Activated T-cell treated with anti-CD3 and anti-CD28 coated beads, Interleukin-2, amount 50 U/mL, for 72 hours (primary cell): ENCODE data around the gene TSPAN18. TPM values are rescaled to one million over a fixed set of nuclear protein-coding genes. Genes with fewer than 3 reads are reported as not detected.

Source experiments
- ATAC-seq, 2 donors: fragments of 150-1000 bp; cut with Tn5 transposase; replicated peaks in 1 of 2; 2 replicates each; pipeline ENCODE4 v1.10.0; 2021; ENCODE audit warnings: moderate library complexity in 2 of 2, mild to moderate bottlenecking in 1 of 2
- DNase-seq, 2 donors: peaks; one replicate each; pipeline ENCODE4 v3.0.0; 2021 to 2022; ENCODE audit warnings: mixed read lengths in 1 of 2
- H3K27ac Mint-ChIP-seq: one replicate; pipeline ENCODE4 v1.8.0; 2022; ENCODE audit warnings: mild to moderate bottlenecking, moderate library complexity, mixed read lengths
- H3K27me3 Mint-ChIP-seq: one replicate; pipeline ENCODE4 v1.8.0; 2022; ENCODE audit warnings: low read depth, mixed read lengths
- H3K36me3 Mint-ChIP-seq, 2 donors: one replicate each; pipeline ENCODE4 v1.8.0; 2022; ENCODE audit warnings: mixed read lengths in 2 of 2, mild to moderate bottlenecking in 1 of 2; ENCODE audit not compliant: insufficient read depth in 2 of 2
- H3K4me1 Mint-ChIP-seq: one replicate; pipeline ENCODE4 v1.8.0; 2022; ENCODE audit warnings: low read depth, mixed read lengths
- H3K4me3 Mint-ChIP-seq, 2 donors: one replicate each; pipeline ENCODE4 v1.8.0; 2022; ENCODE audit warnings: mild to moderate bottlenecking in 2 of 2, mixed read lengths in 2 of 2, moderate library complexity in 2 of 2
- H3K9me3 Mint-ChIP-seq, 2 donors: one replicate each; pipeline ENCODE4 v1.8.0; 2022; ENCODE audit warnings: mixed read lengths in 2 of 2
- total RNA-seq, 2 donors: library from RNA; stranded (reverse); gene quantifications; one replicate each; pipeline ENCODE4 v1.2.3, GENCODE V29; 2022

TSPAN18 gene
- total RNA-seq, 2 donors from 2014 or later: 1.3 to 1.8 TPM

DNA sequence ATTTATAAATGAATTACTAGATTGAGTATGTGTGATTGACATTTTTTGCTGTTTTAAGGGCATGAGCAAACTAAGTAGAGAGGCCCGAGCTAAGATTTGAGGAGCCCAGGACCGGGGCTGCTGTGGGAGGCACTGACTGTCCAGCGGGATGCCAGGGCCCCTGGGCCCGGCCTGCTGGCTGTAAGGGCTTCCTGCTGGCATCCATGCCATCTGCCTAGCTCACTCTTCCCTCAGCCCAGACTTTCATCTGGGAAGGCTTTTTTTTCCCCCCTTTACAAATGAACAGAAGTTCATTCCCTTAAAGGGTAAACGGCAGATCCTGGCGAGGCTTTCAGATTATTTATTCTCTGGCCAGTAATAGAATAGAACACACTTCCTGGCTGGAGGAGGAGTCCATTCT, 239.9 kb downstream of the TSPAN18 start:
- Mint-ChIP-seq H3K9me3 (no peaks in the 10 kb centered on the region), H3K27ac (no peak overlapping the region), H3K27me3 (no peaks in the 10 kb centered on the region), H3K4me1 (no peaks in the 10 kb centered on the region), H3K36me3 (no peaks in the 10 kb centered on the region), H3K4me3 (no peak overlapping the region)
- DNase-seq: no peak
- ATAC-seq: no peak

DNA sequence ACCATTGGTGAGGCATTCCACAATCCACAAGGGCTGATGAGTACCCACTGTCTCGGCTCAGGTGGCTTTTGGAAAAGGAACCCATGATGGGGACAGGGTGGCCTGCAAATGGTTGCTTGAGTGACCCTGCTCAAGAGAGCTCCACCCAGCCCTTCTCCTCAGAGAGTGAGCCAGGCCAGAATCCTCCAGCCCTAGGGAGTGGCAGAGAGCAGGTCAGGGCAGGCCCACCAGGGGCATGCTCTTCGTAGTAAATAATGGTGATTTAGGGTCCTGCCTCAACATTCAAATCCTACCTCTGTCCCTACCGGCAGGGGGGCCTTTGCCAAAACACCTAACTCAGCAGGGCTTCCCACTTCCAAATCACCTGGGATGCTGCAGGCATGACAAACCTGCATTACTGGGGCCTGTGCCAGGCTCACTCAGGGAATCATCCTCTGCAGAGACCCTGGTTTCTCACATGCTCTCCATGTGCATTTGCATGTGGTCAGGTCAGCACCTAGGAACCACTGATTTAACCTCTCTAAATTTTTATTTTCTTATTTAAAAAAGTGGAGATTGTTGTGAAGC, 241.3 kb downstream of the TSPAN18 start:
- Mint-ChIP-seq H3K27me3 (no peaks in the 10 kb centered on the region), H3K36me3 (no peaks in the 10 kb centered on the region), H3K4me1 (no peaks in the 10 kb centered on the region), H3K4me3 (no peak overlapping the region), H3K27ac (no peak overlapping the region), H3K9me3 (no peaks in the 10 kb centered on the region)
- DNase-seq (no peak), ATAC-seq (no peak)

DNA sequence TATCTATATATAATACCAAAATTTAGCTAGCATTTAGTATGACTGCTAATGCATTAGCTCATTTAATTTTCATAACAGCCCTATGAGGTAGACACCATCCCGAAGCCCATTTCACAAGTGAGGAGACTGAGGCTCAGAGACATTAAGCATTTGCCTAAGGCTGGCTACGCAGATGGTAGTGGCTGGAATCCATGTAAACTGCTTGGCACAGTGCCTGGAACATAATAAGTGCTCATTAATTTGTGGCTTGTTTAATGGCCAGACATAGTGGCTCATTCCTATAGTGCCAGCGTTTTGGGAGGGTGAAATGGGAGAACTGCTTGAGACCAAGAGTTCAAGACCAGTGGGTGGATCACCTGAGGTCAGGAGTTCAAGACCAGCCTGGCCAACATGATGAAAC, 241.7 kb downstream of the TSPAN18 start:
- H3K36me3 Mint-ChIP-seq: no peaks in the 10 kb centered on the region
- ATAC-seq: no peak
- no peak overlapping the region for H3K27ac Mint-ChIP-seq
- DNase-seq: no peak
- H3K27me3 Mint-ChIP-seq: no peaks in the 10 kb centered on the region
- no peak overlapping the region for H3K4me3 Mint-ChIP-seq
- H3K4me1 Mint-ChIP-seq: no peaks in the 10 kb centered on the region
- H3K9me3 Mint-ChIP-seq: no peaks in the 10 kb centered on the region

DNA sequence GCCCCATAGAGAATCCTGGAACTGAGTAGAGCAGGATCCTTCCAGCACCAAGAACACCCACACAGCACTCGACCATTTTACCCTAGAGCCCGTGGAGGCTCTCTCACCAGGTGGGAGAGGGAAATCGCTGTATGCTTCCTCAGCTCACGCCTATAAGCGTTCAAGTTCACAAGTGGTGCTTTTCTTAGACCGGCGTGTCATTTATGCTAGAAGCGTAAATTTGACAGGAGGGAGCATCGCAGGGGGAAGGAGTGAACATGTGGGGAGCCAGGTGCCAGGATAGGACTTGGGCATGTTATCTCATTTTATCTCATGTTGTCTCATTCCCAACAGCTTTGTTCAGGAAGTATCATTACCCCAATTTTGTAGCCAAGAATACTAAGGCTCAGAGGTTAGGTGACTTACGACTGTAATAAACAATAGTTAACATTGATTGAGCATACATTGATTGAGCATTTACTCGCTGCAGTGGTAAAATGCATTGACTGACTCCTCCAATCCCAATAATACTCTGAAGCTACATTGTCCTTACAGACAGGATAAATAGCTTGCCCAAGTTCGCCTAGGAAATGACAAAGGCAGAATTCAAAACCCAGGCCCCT, 243.0 kb downstream of the TSPAN18 start:
- Mint-ChIP-seq H3K36me3 (no peaks in the 10 kb centered on the region), H3K27me3 (no peaks in the 10 kb centered on the region), H3K4me1 (no peaks in the 10 kb centered on the region), H3K4me3 (no peak overlapping the region), H3K9me3 (no peaks in the 10 kb centered on the region), H3K27ac (no peak overlapping the region)
- DNase-seq: no peak
- ATAC-seq: no peak

DNA sequence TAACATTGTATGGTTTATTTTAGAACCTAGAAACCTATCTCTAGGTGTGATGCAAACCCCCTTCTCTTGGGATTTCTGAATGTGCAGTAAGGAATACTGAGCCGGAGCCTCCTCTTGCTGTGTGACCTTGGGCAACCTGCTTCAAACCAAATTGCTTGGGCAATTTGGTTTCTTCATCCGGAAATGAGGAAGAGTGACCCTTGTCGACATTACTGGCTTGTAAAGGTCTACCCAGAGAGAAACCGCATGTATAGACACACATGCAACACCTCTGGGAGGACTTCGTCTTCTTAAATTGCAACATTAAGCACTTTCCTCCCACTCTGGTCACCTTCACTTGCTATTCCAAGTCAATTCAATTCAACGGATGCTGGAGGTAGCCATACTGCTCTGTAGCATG, 243.5 kb downstream of the TSPAN18 start:
- no peaks in the 10 kb centered on the region for H3K36me3 Mint-ChIP-seq
- no peaks in the 10 kb centered on the region for H3K4me1 Mint-ChIP-seq
- no peak for ATAC-seq

DNA sequence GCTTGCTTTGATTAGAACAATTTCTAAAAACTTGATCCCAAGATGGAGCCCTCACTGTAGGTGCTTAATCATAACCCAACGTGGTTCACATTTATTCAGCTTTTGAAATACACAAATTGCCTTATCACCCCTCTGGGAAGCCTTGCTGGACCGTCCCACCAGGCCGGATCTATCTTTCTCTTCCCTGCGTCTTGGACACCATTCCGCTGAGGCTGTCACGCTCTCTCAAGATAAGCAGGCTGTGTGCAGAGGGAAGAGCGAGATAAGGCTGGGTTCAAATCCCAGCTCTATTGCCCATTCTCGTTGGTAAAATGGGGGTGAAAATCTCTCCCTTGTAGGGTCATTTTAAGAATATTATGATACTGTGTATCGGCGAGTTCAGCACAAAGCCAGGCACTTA, 244.4 kb downstream of the TSPAN18 start:
- H3K27ac Mint-ChIP-seq: no peak overlapping the region
- H3K9me3 Mint-ChIP-seq: no peaks in the 10 kb centered on the region
- no peak overlapping the region for H3K4me3 Mint-ChIP-seq

More for the DNA sequence above, 243.5 kb downstream of the TSPAN18 start:
- no peak overlapping the region for H3K4me3 Mint-ChIP-seq
- no peaks in the 10 kb centered on the region for H3K9me3 Mint-ChIP-seq
- DNase-seq: no peak
- H3K27ac Mint-ChIP-seq: no peak overlapping the region
- no peaks in the 10 kb centered on the region for H3K27me3 Mint-ChIP-seq

DNA sequence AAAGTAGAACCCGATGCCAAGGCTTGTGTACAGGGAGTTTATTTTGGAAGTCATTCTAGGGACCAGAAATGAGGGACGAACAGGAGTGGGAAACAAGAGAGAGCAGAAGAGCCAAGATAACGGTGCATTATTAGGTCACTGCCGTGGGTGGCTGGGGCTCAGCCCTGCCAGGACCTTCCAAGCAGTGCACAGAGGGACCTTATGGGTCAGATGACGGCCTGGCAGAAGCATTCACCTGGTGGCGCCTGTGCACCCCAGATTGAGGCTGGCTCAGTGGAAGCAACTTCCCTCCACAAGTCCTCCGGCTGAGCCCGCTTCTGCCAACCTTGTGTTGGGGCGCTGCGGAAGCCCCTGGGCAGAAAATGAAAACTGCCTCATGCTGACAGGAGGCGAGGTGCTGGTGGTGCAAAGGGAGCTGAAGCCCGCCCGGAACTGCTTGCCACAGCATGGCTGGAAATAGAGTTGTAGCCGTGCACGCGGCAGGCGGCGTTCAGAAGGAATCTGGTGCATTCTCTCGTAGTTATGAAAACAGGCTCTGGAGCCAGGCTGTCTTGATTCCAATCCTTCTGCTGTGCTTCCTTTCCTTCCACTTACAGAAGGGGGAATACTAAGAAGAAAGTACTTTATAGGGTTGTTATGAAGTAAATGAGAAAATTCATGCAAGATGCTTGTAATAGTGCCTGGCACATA, 246.1 kb downstream of the TSPAN18 start:
- Mint-ChIP-seq H3K9me3 (no peaks in the 10 kb centered on the region), H3K36me3 (no peaks in the 10 kb centered on the region), H3K27me3 (no peaks in the 10 kb centered on the region), H3K4me3 (no peak overlapping the region), H3K4me1 (no peaks in the 10 kb centered on the region), H3K27ac (no peak overlapping the region)
- ATAC-seq (no peak), DNase-seq (no peak)

More for the DNA sequence above, 244.4 kb downstream of the TSPAN18 start:
- Mint-ChIP-seq H3K27me3 (no peaks in the 10 kb centered on the region), H3K4me1 (no peaks in the 10 kb centered on the region), H3K36me3 (no peaks in the 10 kb centered on the region)
- ATAC-seq (no peak), DNase-seq (no peak)

DNA sequence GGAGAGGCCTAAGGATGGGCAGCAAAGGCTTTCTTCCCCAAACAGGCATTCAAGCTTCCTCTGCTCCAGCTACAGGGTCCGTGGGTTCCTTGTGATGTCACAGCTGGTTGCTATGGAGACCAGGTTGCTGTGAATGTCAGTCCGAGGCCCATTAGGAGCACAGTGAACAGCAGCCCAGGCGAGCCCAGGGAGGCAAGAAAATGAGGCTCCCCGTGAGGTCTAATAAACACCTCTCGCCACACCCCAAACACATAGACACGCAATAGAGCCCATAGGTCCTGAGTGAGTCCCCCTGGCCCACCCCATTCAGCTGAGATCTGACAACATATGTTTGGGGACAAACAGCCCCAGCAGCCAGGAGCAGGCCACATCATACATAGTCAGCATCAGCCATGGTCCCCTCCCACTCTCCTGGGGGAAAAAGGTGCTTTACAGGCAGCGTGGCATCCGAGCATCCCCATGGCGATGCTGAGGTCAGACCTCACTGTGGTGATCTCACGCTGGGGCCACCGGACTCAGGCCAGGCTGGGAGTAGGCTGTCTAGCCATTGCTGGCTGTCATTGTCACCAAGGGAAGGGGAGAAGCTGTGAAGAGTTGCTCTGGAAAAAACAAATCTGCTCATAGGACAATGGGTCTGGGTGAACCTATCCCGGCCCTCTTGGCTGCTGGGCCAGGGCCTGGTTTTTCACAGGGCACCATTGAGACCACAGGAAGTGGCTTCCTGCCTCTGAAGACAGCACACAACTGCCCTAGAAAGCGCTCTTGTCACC, 247.1 kb downstream of the TSPAN18 start:
- Mint-ChIP-seq H3K4me1 (no peaks in the 10 kb centered on the region), H3K4me3 (no peak overlapping the region), H3K36me3 (no peaks in the 10 kb centered on the region), H3K27me3 (no peaks in the 10 kb centered on the region), H3K27ac (no peak overlapping the region), H3K9me3 (no peaks in the 10 kb centered on the region)
- ATAC-seq (peak; percentile 28 to 32), DNase-seq (no peak)

DNA sequence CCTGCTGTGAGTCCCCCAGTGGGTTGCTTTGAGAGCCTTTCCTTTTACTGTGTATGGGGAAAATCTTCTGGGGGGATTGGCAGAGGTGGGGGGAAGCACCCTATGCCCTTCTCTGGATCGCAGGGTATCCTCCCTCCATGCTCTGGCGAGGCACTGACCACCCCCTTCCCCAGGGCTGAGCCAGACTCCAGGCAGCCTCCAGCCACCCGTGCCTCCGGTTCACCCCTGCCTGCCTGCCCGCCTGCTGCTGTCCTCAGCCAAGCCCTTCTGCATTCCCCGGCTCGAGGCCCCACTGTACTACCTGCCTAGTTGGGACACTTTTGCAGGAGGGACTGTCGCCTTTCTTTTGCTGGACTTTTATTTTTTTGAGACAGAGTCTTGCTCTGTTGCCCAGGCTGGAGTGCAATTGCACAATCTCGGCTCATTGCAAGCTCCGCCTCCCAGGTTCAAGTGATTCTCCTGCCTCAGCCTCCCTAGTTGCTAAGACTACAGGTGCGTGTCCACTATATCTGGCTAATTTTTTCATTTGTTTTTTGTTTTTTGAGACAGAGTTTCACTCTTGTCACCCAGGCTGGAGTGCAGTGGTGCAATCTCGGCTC, 247.7 kb downstream of the TSPAN18 start:
- Mint-ChIP-seq H3K4me1 (no peaks in the 10 kb centered on the region), H3K27me3 (no peaks in the 10 kb centered on the region), H3K36me3 (no peaks in the 10 kb centered on the region), H3K9me3 (no peaks in the 10 kb centered on the region), H3K4me3 (no peak overlapping the region), H3K27ac (no peak overlapping the region)
- no peak for DNase-seq
- ATAC-seq: no peak

DNA sequence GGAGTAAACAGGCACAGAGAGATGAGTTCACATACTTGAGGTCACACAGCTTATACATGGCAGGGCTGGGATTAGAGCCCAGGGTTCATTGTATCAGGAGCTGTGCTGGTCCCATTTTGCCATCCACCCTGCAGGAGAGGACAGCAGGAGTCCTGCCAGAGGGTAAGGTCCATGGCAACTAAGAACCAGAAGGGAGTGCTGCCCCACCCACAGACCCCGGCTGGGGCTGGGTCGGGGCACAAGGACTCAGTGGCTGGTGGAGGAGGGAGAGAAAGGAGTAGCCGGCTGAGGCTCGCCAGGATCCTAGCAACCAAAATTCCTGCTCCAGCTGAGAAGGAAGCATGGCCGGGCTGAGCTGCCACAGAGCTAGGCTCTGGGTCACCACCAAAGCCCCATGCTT, 249.8 kb downstream of the TSPAN18 start:
- H3K9me3 Mint-ChIP-seq: no peaks in the 10 kb centered on the region
- H3K36me3 Mint-ChIP-seq: no peaks in the 10 kb centered on the region
- no peaks in the 10 kb centered on the region for H3K27me3 Mint-ChIP-seq
- no peak overlapping the region for H3K27ac Mint-ChIP-seq
- no peak for ATAC-seq
- H3K4me1 Mint-ChIP-seq: no peaks in the 10 kb centered on the region
- no peak overlapping the region for H3K4me3 Mint-ChIP-seq
- no peak for DNase-seq

DNA sequence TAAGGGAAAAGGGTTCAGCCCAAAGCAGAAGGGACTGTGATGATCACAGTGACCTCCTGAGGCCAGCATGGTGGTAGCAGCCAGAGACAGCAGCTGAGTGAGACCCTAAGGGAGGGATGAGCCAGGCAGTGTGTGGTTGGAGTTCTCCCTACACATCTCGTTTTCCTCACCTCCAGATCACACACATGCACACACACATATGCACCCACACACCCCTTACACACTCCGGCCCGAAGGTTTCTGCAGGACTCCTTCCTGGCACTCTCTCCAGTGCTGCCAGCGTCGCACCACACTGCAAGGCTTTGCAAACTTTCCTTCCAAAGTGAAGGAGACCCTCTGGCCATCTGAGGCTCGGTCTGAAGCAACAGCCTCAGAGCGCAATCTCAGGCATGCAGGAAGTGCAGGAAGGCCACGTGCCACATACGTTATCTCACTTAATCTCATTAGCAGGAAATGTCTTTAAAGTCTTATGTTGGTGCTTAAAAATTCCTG, 250.8 kb downstream of the TSPAN18 start:
- H3K4me1 Mint-ChIP-seq: no peaks in the 10 kb centered on the region
- no peak overlapping the region for H3K4me3 Mint-ChIP-seq
- H3K27ac Mint-ChIP-seq: no peak overlapping the region
- no peaks in the 10 kb centered on the region for H3K36me3 Mint-ChIP-seq
- DNase-seq: no peak
- no peak for ATAC-seq
- no peaks in the 10 kb centered on the region for H3K27me3 Mint-ChIP-seq
- H3K9me3 Mint-ChIP-seq: no peaks in the 10 kb centered on the region

DNA sequence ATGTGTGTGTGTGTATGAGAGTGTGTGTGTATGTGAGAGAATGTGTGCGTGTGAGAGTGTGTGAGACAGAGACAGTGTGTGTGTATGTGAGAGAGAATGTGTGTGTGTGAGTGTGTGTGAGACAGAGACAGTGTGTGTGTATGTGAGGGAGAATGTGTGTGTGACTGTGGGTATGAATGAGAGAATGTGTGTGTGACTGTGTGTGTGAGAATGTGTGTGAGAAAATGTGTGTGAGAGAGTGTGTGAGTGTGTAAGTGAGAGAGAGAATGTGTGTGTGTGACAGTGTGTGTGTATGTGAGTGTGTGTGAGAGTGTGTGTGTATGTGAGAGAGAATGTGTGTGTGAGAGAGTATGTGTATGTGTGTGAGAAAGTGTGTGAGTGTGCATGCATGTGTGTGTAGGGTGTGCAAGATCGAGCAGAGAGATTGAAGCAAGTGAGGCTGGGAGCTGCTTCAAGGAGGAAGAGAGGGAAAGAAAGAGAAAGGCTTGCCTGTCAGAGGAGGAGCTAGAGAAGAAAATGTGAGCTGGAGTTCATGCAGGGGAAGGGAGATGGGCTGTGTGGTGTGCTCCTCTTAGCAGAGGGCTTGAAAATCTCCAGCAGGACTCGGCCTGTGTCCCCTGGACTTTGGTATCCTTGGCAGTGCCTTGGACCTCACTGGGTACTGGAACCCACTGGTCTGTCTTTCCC, 251.7 kb downstream of the TSPAN18 start:
- Mint-ChIP-seq H3K27ac (no peak overlapping the region), H3K27me3 (no peaks in the 10 kb centered on the region), H3K4me3 (no peak overlapping the region), H3K36me3 (no peaks in the 10 kb centered on the region), H3K9me3 (no peaks in the 10 kb centered on the region), H3K4me1 (no peaks in the 10 kb centered on the region)
- no peak for DNase-seq
- ATAC-seq: no peak
